ENCODE results near the gene SMTNL1.
A peak's percentile ranks its signal among the peaks of the same experiment; 100 is the strongest.
"Not testable (repeated sequence)": the region's sequence is repeated elsewhere in the genome, so short reads cannot be mapped to it uniquely, and the experiment has no call there.

SMTNL1 gene

GRCh38 chr11:57511741-57512430, 25.5 kb upstream of the SMTNL1 start:
- no peak for DNase-seq (ENCODE audit: low spot score)

- peak; percentile 77 for DNase-seq (ENCODE audit: low spot score)
Observed at GRCh38 chr11:57512646-57513451, 24.5 kb upstream of the SMTNL1 start.

GRCh38 chr11:57513452-57513795, 24.0 kb upstream of the SMTNL1 start:
- peak; percentile 31 for DNase-seq (ENCODE audit: low spot score)

- peak; percentile 52 for DNase-seq (ENCODE audit: low spot score)
Observed at GRCh38 chr11:57513911-57514537, 23.4 kb upstream of the SMTNL1 start.

GRCh38 chr11:57514538-57515331, 22.7 kb upstream of the SMTNL1 start:
- DNase-seq (ENCODE audit: low spot score) = peak; percentile 39

GRCh38 chr11:57515332-57516060, 21.9 kb upstream of the SMTNL1 start, which contains the start of gene SLC43A1:
SLC43A1 (minus strand) TSS chr11:57515702; CDS start chr11:57514111, 1,591 bp downstream.
- peak; percentile 39 for DNase-seq (ENCODE audit: low spot score)

- DNase-seq (ENCODE audit: low spot score) = no peak
Observed at GRCh38 chr11:57516061-57516443, 21.3 kb upstream of the SMTNL1 start.

GRCh38 chr11:57521116-57521515, 16.3 kb upstream of the SMTNL1 start:
- no peak for DNase-seq (ENCODE audit: low spot score)

GRCh38 chr11:57523419-57523818, 14.0 kb upstream of the SMTNL1 start:
- DNase-seq (ENCODE audit: low spot score) = no peak

GRCh38 chr11:57527056-57527631, 10.3 kb upstream of the SMTNL1 start:
- peak; percentile 82 for DNase-seq (ENCODE audit: low spot score)

- DNase-seq (ENCODE audit: low spot score) = no peak
Observed at GRCh38 chr11:57529012-57529411, 8.4 kb upstream of the SMTNL1 start.

GRCh38 chr11:57530215-57530595, 7.2 kb upstream of the SMTNL1 start:
- DNase-seq (ENCODE audit: low spot score) = no peak

- DNase-seq (ENCODE audit: low spot score) = peak; percentile 95
Observed at GRCh38 chr11:57530596-57531507, 6.5 kb upstream of the SMTNL1 start, which contains the start of gene TIMM10. TIMM10 (minus strand) TSS chr11:57530754; CDS start chr11:57530189, 565 bp downstream.

GRCh38 chr11:57534449-57534848, 2.9 kb upstream of the SMTNL1 start:
- not testable (repeated sequence) for DNase-seq (ENCODE audit: low spot score)

GRCh38 chr11:57539342-57539741, 1.9 kb downstream of the SMTNL1 start:
- DNase-seq (ENCODE audit: low spot score) = peak; percentile 64

- DNase-seq (ENCODE audit: low spot score) = no peak
Observed at GRCh38 chr11:57541169-57541568, 3.8 kb downstream of the SMTNL1 start.

- DNase-seq (ENCODE audit: low spot score) = no peak
Observed at GRCh38 chr11:57542582-57542981, 5.2 kb downstream of the SMTNL1 start.

GRCh38 chr11:57543593-57543992, 6.2 kb downstream of the SMTNL1 start:
- DNase-seq (ENCODE audit: low spot score) = no peak

- DNase-seq (ENCODE audit: low spot score) = no peak
Observed at GRCh38 chr11:57544566-57544965, 7.2 kb downstream of the SMTNL1 start.

GRCh38 chr11:57545883-57546282, 8.5 kb downstream of the SMTNL1 start:
- no peak for DNase-seq (ENCODE audit: low spot score)
